PFSK-1 (cell line): ENCODE data around the gene NOTUM.

Source experiments
- FOXP2 ChIP-seq: optimal IDR thresholded peaks from 2 replicates; pipeline ENCODE3; 2011; ENCODE audit warnings: borderline replicate concordance, control low read depth, inconsistent platforms; ENCODE audit not compliant: insufficient read depth; ENCODE audit errors: extremely low read length, extremely low read depth
- POLR2AphosphoS5 ChIP-seq: IDR thresholded peaks from 2 replicates; pipeline ENCODE4 v1.6.1; 2012; ENCODE audit warnings: low read depth, mild to moderate bottlenecking, control low read depth, low read length, moderate library complexity
- SIN3A ChIP-seq: IDR thresholded peaks from 2 replicates; pipeline ENCODE4 v1.6.1; 2012; ENCODE audit warnings: mild to moderate bottlenecking, low read length, moderate library complexity, borderline replicate concordance; ENCODE audit not compliant: insufficient read depth
- TAF1 ChIP-seq: IDR thresholded peaks from 2 replicates; pipeline ENCODE4 v1.6.1; 2012; ENCODE audit warnings: low read length, control low read depth, borderline replicate concordance; ENCODE audit not compliant: insufficient read depth
- TF ChIP-seq, protein P1 (sequence below), 2 experiments: IDR thresholded peaks; 2 replicates each; pipeline versions ENCODE4 v1.6.1 to v1.8.0; 2011 to 2012; ENCODE audit warnings: low read depth in 2 of 2, low read length in 2 of 2, control low read depth in 1 of 2, inconsistent platforms in 1 of 2, mild to moderate bottlenecking in 1 of 2, moderate library complexity in 1 of 2; ENCODE audit not compliant: insufficient read depth in 1 of 2

Gene NOTUM

DNA sequence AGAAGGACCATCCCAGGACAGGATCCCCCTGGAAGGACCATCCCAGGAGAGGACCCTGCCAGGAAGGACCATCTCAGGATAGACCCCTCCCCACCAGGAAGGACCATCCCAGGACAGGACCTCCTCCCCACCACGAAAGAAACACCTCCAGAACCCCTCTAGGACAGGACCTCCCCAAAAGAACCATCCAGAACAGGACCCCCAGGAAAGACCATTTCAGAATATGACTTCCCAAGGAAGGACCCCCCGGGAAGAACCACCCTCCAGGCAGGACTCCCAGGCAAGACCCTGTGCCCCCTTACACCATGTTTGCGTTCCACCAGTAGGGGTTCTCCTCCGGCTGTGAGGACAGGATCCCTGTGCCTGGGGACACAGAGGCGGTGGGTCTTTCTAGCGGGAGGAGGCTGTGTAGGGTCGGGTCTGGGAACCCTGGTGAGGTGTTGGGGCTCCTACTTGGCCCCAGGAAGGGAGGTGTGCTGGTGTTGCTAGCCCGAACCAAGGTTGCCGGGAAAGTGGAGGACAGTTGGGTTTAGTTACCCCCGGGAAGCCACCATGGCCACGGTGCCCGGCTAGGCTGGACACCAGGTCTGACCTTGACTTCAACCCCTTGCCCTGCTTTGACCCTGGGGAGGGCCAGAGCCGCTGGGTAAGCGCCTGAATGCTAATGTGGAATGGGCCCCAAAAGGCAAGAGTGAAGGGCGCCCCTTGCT lies 2.2 kb downstream of the NOTUM start:
- no peak for TF ChIP-seq FOXP2
- TF ChIP-seq TAF1: no peak
- no peak for TF ChIP-seq POLR2AphosphoS5
- TF ChIP-seq, protein P1, sequence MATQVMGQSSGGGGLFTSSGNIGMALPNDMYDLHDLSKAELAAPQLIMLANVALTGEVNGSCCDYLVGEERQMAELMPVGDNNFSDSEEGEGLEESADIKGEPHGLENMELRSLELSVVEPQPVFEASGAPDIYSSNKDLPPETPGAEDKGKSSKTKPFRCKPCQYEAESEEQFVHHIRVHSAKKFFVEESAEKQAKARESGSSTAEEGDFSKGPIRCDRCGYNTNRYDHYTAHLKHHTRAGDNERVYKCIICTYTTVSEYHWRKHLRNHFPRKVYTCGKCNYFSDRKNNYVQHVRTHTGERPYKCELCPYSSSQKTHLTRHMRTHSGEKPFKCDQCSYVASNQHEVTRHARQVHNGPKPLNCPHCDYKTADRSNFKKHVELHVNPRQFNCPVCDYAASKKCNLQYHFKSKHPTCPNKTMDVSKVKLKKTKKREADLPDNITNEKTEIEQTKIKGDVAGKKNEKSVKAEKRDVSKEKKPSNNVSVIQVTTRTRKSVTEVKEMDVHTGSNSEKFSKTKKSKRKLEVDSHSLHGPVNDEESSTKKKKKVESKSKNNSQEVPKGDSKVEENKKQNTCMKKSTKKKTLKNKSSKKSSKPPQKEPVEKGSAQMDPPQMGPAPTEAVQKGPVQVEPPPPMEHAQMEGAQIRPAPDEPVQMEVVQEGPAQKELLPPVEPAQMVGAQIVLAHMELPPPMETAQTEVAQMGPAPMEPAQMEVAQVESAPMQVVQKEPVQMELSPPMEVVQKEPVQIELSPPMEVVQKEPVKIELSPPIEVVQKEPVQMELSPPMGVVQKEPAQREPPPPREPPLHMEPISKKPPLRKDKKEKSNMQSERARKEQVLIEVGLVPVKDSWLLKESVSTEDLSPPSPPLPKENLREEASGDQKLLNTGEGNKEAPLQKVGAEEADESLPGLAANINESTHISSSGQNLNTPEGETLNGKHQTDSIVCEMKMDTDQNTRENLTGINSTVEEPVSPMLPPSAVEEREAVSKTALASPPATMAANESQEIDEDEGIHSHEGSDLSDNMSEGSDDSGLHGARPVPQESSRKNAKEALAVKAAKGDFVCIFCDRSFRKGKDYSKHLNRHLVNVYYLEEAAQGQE (IDR thresholded peaks at IDR 0.05; ENCODE audit: insufficient read depth in 1 of 2, low read depth in 2 of 2, low read length in 2 of 2): no peak

DNA sequence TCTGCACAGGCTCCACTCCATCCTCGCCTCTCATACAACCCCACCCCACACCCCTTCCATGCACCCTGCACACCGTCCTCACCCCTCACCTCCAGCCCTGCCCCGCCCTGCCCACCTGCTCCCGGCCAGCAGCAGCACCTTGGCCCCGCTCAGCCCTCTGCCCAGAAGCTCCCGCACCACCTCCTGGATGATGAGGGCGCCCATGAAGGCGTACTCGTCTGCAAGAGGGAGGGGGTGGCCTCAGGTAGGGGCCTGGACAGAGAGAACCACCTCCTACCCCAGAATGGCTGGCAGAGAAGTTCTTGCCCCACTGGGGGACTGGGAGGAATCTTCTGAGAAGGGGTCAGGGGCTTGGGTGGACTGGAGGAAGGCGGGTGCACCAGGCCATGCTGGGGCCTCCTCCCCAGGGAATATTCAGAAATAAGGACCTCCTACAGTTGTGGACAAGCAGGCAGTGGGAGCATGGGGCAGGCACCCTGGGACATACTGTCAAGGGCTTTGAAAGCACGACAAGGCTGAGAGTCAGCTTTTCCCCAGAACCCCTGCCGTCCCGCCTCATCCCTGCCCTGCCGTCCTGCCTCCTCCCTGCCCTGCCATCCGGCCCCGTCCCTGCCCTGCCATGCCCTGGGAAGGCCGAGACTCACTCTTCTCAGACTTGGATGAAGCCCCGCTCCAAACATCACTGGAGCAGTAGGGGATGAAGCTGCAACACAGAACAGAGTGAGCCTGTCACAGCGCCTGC lies 3.1 kb downstream of the NOTUM start:
- TF ChIP-seq TAF1: no peak

DNA sequence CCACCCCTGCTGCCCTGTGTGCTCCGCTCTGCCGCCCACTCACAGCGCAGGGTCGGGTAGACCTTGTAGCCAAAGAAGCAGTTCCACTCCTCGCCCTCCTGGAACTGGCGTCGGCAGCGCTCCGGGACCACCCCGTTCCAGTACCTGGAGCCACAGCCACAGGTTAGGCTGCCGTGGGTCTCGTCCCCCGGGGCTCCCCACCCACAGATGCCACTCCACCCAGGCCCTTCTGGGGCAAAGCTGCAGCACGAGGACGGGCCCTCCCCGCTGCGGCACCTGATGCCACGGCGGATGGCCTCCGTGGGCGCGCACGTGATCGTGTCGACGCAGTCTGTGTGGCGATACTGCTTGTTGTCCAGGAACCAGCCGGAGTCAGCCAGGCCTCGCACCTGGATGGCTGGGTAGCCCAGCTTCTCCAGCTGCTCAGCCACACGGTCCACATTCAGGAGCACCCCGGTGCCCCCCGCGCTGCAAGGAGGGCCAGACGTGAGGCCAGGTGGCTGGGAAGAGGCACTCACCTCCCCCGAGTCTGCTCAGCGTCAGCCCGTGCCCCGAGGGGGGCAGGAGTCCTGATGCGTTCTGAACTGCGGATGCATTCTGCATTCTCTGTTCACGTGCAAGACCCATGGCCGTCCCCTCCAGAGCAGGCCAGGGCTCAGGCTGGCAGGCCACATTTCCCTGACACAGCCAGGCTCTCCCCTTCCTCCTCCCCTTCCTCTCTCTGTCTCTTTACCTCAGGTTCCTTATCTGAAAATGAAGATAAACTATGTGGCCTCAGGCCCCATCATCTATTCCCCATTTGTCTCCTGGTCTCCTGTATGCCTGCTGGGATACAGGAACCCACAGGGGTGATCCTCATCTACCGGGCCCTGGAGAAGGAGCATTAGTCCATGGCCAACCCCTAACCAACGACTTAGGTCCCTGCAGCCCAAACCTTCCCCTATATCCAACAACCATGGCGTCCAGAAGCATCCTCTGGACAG lies 4.1 kb downstream of the NOTUM start:
- no peak for TF ChIP-seq POLR2AphosphoS5
- TF ChIP-seq FOXP2: no peak
- TF ChIP-seq, protein P1 (IDR thresholded peaks at IDR 0.05; ENCODE audit: insufficient read depth in 1 of 2, low read depth in 2 of 2, low read length in 2 of 2): no peak
- TF ChIP-seq TAF1: no peak
- no peak for TF ChIP-seq SIN3A

DNA sequence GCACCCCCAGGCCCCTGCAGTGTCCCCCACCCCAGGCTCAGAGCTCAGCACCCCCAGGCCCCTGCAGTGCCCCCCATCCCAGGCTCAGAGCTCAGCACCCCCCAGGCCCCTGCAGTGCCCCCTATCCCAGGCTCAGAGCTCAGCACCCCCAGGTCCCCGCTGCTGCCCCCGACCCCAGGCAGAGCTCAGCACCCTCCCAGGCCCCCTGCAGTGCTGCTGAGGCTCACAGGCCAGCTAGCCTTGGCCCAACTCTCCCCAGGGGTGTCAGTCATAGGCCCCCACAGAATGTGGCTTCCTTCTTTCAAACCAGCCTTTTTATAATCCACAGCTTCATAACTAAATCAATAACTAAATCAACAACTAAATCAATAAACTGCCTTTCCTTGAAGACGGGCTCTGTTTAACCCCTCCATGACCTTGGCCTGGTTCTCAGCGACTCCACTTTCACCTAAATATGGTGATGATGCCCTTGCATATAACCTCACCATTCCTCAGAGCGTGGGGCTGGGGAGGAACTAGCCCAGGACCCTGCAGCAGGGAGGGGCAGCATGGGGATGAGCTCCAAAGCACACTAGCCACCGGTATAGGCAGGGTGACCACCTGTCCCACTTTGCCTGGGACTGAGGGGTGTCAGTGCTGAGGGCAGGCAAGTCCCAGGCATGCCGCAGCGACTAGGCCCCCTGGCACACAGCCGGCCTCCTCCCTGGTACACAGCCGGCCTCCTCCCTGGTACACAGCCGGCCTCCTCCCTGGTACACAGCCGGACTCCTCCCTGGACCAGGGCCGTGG lies 5.0 kb downstream of the NOTUM start:
- TF ChIP-seq, protein P1 (IDR thresholded peaks at IDR 0.05; ENCODE audit: insufficient read depth in 1 of 2, low read depth in 2 of 2, low read length in 2 of 2): no peak
- TF ChIP-seq TAF1 (no peak), FOXP2 (no peak)

DNA sequence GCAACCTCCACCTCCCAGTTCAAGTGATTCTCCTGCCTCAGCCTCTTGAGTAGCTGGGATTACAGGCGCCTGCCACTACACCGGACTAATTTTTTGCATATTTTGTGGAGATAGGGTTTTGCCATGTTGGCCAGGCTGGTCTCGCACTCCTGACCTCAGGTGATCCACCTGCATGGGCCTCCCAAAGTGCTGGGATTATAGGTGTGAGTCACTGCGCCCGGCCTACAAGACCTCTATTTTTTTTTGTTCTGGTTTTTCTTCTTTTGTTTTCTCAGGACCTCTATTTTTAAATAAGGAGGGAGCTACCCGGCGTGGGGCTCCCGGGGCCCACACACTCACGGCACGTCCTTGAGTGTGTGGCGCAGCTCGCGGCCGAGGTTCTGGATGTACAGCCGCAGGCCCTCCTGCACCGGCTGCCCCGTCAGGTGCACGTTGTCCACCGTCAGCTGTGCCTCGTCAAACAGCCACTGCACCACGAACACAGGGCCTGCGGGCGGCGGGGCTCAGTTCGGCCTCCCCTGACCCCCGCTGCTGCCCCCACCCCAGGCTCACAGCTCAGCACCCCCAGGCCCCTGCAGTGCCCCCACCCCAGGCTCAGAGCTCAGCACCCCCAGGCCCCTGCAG lies 5.8 kb downstream of the NOTUM start:
- TF ChIP-seq TAF1 (no peak), POLR2AphosphoS5 (no peak), FOXP2 (no peak)
